GM18909 (cell line): Measurements from ENCODE around the gene SOCS7.

Experiments used
- ATAC-seq: cut with Tn5 transposase; IDR thresholded peaks from one replicate; pipeline ENCODE4 v1.9.1; 2021; ENCODE audit warnings: mild to moderate bottlenecking; ENCODE audit not compliant: unreplicated experiment, poor library complexity

The SOCS7 gene

GRCh38 chr17:38336838-38337237, 14.8 kb upstream of the SOCS7 start:
- ATAC-seq: no peak

- no peak for ATAC-seq
Measured at GRCh38 chr17:38338053-38338452, 13.6 kb upstream of the SOCS7 start.

- no peak for ATAC-seq
Measured at GRCh38 chr17:38338535-38338934, 13.1 kb upstream of the SOCS7 start.

- ATAC-seq: no peak
Measured at GRCh38 chr17:38339891-38340290, 11.8 kb upstream of the SOCS7 start.

- no peak for ATAC-seq
Measured at GRCh38 chr17:38341035-38341721, 10.5 kb upstream of the SOCS7 start.

- ATAC-seq: no peak
Measured at GRCh38 chr17:38342886-38343607, 8.6 kb upstream of the SOCS7 start.

GRCh38 chr17:38343608-38344419, 7.8 kb upstream of the SOCS7 start, which contains the start of gene GPR179:
TSS of gene GPR179 (minus strand) at chr17:38343956. CDS start at chr17:38343789, 167 bp downstream.
- no peak for ATAC-seq

GRCh38 chr17:38344420-38344745, 7.3 kb upstream of the SOCS7 start:
- no peak for ATAC-seq

GRCh38 chr17:38345743-38346142, 5.9 kb upstream of the SOCS7 start:
- no peak for ATAC-seq

- ATAC-seq: no peak
Measured at GRCh38 chr17:38349097-38349730, 2.4 kb upstream of the SOCS7 start.

- no peak for ATAC-seq
Measured at GRCh38 chr17:38350035-38350434, 1.6 kb upstream of the SOCS7 start.

- ATAC-seq: peak; percentile 24
Measured at GRCh38 chr17:38352245-38353085, 821 bp downstream of the SOCS7 start.

- no peak for ATAC-seq
Measured at GRCh38 chr17:38353086-38353604, 1.5 kb downstream of the SOCS7 start.

- ATAC-seq: no peak
Measured at GRCh38 chr17:38353668-38354067, 2.0 kb downstream of the SOCS7 start.

GRCh38 chr17:38354466-38354865, 2.8 kb downstream of the SOCS7 start:
- no peak for ATAC-seq

GRCh38 chr17:38355251-38355650, 3.6 kb downstream of the SOCS7 start:
- no peak for ATAC-seq

GRCh38 chr17:38357486-38358123, 6.0 kb downstream of the SOCS7 start:
- ATAC-seq: no peak

GRCh38 chr17:38358586-38359513, 7.2 kb downstream of the SOCS7 start:
- no peak for ATAC-seq
